ENCODE data around the gene FSIP1. TPM values are rescaled to one million over a fixed set of nuclear protein-coding genes. Genes with fewer than 3 reads are reported as not detected.

Gene FSIP1
- total RNA-seq, 1 donor from 2014 or later: 2.5 TPM

GRCh38 chr15:39731266-39731665, 51.4 kb downstream of the FSIP1 start:
- TF ChIP-seq CTCF (IDR thresholded peaks at IDR 0.05) (no peak), EZH2phosphoT487 (IDR thresholded peaks at IDR 0.05) (no peak), EZH2 (IDR thresholded peaks at IDR 0.05) (no peak)
- H3K9me3 ChIP-seq (ENCODE audit: low read depth): no peaks in the 10 kb centered on the region
- DNase-seq (ENCODE audit: low spot score): no peak
- no peaks in the 10 kb centered on the region for H3K27me3 ChIP-seq
- Mint-ChIP-seq H3K4me3 (no peak overlapping the region), H3K27me3 (ENCODE audit: insufficient read depth, low read depth) (no peaks in the 10 kb centered on the region), H3K36me3 (peaks cover 2% of the 10 kb centered on the region), H3K4me1 (peaks cover 3% of the 10 kb centered on the region), H3K9me3 (peaks cover 2% of the 10 kb centered on the region), H3K27ac (no peak overlapping the region)
- H3K36me3 ChIP-seq: no peaks in the 10 kb centered on the region
- H3F3A ChIP-seq (ENCODE audit: low read depth): no peaks in the 10 kb centered on the region
- no peaks in the 10 kb centered on the region for H3K79me2 ChIP-seq (ENCODE audit: low read depth)
- H2AFZ ChIP-seq (replicated peaks): no peak overlapping the region
- no peak overlapping the region for H3K27ac ChIP-seq
- no peak overlapping the region for H3K4me2 ChIP-seq
- no peak overlapping the region for H3K9ac ChIP-seq
- no peaks in the 10 kb centered on the region for H3K4me1 ChIP-seq
- no peaks in the 10 kb centered on the region for H4K20me1 ChIP-seq (ENCODE audit: low read depth)
- H3K4me3 ChIP-seq: no peak overlapping the region

- Histone ChIP-seq H3K9ac (no peak overlapping the region), H4K20me1 (ENCODE audit: low read depth) (no peaks in the 10 kb centered on the region), H3K9me3 (ENCODE audit: low read depth) (no peaks in the 10 kb centered on the region), H3K79me2 (ENCODE audit: low read depth) (no peaks in the 10 kb centered on the region), H3K27me3 (no peaks in the 10 kb centered on the region), H3K4me1 (no peaks in the 10 kb centered on the region), H2AFZ (replicated peaks) (no peak overlapping the region), H3K4me3 (no peak overlapping the region), H3K27ac (no peak overlapping the region), H3K36me3 (no peaks in the 10 kb centered on the region), H3K4me2 (no peak overlapping the region), H3F3A (ENCODE audit: low read depth) (no peaks in the 10 kb centered on the region)
- H3K27ac Mint-ChIP-seq: no peak overlapping the region
- H3K9me3 Mint-ChIP-seq: peaks cover 2% of the 10 kb centered on the region
- no peaks in the 10 kb centered on the region for H3K4me1 Mint-ChIP-seq
- H3K36me3 Mint-ChIP-seq: peaks cover 2% of the 10 kb centered on the region
- no peaks in the 10 kb centered on the region for H3K27me3 Mint-ChIP-seq (ENCODE audit: insufficient read depth, low read depth)
- no peak for TF ChIP-seq EZH2phosphoT487 (IDR thresholded peaks at IDR 0.05)
- no peak for TF ChIP-seq CTCF (IDR thresholded peaks at IDR 0.05)
- no peak for TF ChIP-seq EZH2 (IDR thresholded peaks at IDR 0.05)
- no peak for DNase-seq (ENCODE audit: low spot score)
- H3K4me3 Mint-ChIP-seq: no peak overlapping the region
These were observed 52.1 kb downstream of the FSIP1 start for GRCh38 chr15:39730552-39730951.

GRCh38 chr15:39729500-39729899, 53.1 kb downstream of the FSIP1 start:
- Histone ChIP-seq H2AFZ (replicated peaks) (no peak overlapping the region), H3K4me1 (no peaks in the 10 kb centered on the region), H3K9ac (no peak overlapping the region), H3F3A (ENCODE audit: low read depth) (no peaks in the 10 kb centered on the region), H3K79me2 (ENCODE audit: low read depth) (no peaks in the 10 kb centered on the region), H3K36me3 (no peaks in the 10 kb centered on the region), H3K9me3 (ENCODE audit: low read depth) (no peaks in the 10 kb centered on the region), H3K4me2 (no peak overlapping the region), H3K4me3 (no peak overlapping the region), H3K27me3 (no peaks in the 10 kb centered on the region), H3K27ac (no peak overlapping the region), H4K20me1 (ENCODE audit: low read depth) (no peaks in the 10 kb centered on the region)
- TF ChIP-seq CTCF (IDR thresholded peaks at IDR 0.05) (no peak), EZH2phosphoT487 (IDR thresholded peaks at IDR 0.05) (no peak), EZH2 (IDR thresholded peaks at IDR 0.05) (no peak)
- Mint-ChIP-seq H3K27ac (no peak overlapping the region), H3K9me3 (peaks cover 2% of the 10 kb centered on the region), H3K27me3 (ENCODE audit: insufficient read depth, low read depth) (no peaks in the 10 kb centered on the region), H3K36me3 (peaks cover 2% of the 10 kb centered on the region), H3K4me3 (no peak overlapping the region), H3K4me1 (no peaks in the 10 kb centered on the region)
- no peak for DNase-seq (ENCODE audit: low spot score)

All from neural progenitor cell (in vitro differentiated cells).